ENCODE data around the gene LANCL1. TPM values are rescaled to one million over a fixed set of nuclear protein-coding genes. Genes with fewer than 3 reads are reported as not detected.

LANCL1 gene, protein sequence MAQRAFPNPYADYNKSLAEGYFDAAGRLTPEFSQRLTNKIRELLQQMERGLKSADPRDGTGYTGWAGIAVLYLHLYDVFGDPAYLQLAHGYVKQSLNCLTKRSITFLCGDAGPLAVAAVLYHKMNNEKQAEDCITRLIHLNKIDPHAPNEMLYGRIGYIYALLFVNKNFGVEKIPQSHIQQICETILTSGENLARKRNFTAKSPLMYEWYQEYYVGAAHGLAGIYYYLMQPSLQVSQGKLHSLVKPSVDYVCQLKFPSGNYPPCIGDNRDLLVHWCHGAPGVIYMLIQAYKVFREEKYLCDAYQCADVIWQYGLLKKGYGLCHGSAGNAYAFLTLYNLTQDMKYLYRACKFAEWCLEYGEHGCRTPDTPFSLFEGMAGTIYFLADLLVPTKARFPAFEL
- 33.0 and 54.9 TPM in 2 replicates for total RNA-seq

DNA sequence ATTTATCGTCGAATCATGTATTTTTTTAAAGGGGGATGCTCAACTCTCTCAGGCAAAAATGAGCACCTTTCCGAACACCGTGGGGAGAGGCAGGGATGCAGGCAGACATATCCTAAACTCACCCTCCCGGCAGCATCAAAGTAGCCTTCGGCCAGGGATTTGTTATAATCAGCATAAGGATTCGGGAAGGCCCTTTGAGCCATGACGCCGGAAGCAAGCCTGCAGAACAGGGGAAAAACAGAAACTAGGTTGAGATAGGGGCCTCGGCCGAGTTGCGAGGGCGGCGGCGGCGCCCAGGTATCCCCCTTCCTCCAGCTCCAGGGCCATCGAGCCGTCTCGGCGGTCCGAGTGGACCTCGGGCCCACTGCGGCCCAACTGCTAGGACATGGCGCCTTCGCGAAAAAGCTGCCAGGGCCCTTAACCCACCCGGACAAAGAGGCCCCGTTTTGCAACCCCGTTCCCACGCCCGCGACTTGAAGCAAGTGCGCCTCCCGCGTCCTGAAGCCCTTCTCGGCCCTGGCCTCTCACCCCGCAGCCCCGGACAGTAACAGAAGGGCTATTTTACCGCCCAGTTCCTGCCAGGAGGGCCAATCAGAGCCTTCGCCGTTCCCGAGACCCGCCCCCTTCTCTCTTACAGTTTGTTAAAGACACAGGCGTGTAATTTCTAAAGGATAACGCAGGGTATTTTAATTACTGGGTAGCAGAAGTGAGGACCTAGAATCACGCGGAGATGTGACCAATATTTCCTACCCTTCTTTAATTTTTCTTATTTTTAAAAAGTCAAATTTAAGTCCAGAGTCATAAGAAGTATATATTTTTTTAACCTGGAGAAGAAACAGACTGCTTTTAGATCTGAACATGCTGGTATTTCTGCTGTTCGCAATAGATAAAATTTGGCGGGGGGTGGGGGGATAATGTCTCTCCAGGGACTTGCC is at the start of gene LANCL1:
Gene LANCL1 (minus strand): TSS at position 566 of the 935 bp plus-strand sequence. CDS start 363 bp downstream, at position 203.

Other genes with a start within 250 kb of the LANCL1 start
- gene MYL1, start 161.6 kb downstream of the LANCL1 start, total RNA-seq, result not detected in 2 replicates
- 24.3 and 31.4 TPM in 2 replicates for gene CPS1, start 79.8 kb upstream of the LANCL1 start, total RNA-seq